HG03442 (cell line): ENCODE data around the gene SUGCT.
"Not testable (repeated sequence)": the region's sequence is repeated elsewhere in the genome, so short reads cannot be mapped to it uniquely, and the experiment has no call there.

ENCODE experiments used
- ATAC-seq: cut with Tn5 transposase; IDR thresholded peaks from one replicate; pipeline ENCODE4 v1.9.1; 2021; ENCODE audit warnings: mild to moderate bottlenecking, moderate library complexity; ENCODE audit not compliant: unreplicated experiment

Gene SUGCT

DNA sequence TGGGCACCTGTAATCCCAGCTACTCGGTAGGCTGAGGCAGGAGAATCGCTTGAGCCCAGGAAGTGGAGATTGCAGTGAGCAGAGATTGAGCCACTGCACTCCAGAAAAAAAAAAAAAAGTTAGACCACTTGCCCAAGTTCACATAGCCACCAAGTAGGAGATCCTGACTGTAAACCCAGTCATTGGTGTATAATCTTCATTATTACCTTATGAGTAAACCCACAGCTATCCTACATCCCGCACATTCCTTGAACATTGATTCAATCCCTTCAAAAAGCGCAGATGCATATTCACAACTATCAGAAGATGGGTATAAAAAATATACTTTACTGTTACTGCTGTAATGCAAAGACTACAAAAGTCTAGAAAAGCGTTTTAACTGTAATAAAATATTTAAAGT lies 512.9 kb downstream of the SUGCT start:
- ATAC-seq = no peak

DNA sequence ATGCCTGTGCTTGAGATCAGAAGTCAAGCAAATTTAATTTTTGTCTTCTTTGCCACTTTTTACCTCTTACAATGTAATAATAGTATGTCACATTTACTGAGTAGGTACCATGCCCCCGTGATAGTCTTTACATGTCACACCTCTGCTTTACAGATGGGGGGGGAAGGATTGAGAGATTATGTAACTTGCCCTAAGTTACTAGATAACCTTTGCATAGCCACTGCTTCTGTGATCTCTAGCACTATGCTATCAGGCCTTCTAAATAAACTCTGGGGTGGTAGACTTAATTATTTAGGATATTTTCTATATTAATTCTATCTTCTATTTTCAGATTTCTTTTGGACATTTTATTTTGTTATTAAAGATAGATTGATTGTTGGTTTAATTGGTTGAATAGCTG lies 514.4 kb downstream of the SUGCT start:
- ATAC-seq = no peak

DNA sequence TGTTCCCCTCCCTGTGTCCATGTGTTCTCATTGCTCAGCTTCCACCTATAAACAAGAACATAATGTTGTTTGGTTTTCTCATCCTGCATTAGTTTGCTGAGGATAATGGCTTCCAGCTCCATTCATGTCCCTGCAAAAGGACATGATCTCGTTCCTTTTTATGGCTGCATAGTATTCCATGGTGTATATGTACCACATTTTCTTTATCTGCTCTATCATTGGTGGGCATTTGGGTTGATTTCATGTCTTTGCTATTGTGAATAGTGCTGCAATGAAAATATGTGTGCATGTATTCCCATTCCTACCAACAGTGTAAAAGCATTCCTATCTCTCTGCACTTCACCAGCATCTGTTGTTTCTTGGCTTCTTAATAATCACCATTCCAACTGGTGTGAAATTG lies 516.1 kb downstream of the SUGCT start:
- ATAC-seq = not testable (repeated sequence)

DNA sequence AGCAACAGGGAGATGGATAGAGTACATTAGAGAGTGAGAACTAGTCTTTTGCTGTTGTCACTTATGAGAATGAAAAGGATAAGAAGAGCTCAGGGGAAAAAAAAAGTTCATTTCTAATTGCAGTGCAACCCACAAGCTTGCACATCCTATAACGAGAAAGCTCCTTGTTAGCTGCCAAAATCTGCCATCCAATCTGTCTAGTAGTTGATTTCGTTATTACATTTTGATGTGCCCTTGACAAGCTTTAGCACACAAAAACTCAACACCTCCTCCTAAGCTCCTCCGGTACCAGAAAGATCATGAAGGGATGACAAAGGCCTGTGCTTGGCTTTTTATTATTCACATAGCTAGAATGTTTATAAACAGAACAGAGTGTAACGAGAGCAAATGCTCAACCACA lies 519.4 kb downstream of the SUGCT start:
- ATAC-seq = no peak

DNA sequence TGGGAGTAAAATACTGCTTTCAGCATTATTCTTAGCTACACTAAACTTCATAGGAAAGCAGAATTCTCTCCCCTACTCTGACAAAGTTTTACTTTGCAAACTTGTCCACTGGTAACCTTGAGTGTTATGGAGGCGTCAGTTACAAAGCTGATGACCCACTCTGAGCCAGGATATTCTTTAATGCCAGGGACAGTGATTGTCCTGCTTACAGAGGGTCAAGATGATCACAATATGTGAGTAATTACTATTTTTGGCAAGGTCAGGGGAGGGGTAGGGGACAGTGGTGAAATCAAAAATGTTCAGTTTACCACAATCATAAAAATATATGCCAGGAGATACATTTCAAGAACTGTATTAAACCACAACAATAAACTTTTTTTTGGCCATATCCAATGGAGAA lies 520.6 kb downstream of the SUGCT start:
- ATAC-seq = no peak

DNA sequence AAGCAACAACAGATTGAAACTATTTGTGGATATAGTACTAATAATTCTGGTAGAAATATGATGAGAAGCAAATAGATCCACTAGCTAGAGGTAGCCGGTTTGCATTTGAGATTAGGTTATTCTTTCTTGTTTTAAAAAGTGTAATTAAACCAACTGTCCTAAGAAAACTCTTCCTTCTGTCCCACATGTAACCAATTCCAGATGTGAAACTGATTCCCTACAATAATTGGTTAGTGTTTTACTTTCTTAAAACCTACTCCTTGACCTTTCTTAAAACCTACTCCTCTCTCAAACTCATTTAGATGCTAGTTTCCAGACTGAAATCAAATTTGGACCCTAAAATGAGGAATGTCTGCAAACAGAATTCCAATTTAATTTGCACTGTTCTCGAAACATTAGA lies 521.5 kb downstream of the SUGCT start:
- ATAC-seq = no peak

DNA sequence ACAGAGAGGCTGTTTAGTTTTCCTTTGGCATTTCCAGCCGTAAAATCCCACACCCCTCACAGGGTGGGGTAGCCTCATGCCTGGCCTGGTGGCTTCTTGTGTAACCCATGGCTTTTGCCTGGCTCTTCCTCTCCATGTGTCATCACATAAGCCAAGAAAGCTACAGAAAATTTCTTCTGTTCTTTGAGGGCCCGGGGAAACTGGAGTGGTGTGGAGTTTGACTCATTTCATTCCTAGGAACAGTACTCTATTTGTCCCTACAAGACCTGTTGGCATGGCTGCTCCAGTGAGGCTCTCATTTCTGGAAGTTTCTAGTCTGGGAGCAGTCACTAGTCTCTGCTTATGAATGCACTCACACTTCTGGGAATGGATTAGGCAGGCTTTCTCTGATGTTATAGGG lies 523.9 kb downstream of the SUGCT start:
- no peak for ATAC-seq

DNA sequence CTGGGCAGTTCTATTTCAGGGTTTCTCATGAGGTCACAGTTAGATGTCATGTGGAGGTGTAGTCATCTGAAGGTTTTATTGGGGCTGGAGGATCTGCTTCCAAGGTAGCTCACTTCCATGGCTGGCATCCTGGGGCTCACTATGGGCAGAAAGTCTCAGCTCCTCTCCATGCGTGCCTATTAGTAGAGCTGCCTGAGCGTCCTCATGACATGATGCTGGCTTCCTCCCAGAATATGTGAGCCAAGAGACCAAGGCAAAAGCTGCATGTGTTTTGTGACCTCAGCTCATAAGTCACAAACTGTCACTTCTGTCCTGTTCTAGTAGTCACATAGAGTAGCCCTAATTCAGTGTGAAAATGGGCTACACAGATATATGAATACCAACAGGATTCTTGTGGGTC lies 524.4 kb downstream of the SUGCT start:
- ATAC-seq = no peak

DNA sequence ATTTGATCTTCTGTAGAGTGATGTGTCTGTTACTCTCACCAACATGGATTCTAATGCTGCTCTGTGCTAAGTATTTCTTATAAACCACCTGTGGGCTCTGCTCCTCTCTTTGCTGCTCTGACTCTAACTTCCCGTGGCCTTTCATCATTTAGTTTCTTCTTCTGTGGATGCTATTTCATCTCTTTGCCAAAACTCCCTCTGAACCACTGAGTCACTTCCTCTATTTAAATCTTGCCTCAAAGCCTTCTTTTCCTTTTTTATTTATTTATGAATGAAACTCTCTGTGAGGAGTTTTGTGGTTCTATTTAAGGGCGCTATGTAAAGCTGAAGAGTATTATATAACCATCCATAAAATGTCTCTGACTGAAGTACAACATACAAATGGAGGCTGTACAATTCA lies 538.5 kb downstream of the SUGCT start:
- ATAC-seq = no peak

DNA sequence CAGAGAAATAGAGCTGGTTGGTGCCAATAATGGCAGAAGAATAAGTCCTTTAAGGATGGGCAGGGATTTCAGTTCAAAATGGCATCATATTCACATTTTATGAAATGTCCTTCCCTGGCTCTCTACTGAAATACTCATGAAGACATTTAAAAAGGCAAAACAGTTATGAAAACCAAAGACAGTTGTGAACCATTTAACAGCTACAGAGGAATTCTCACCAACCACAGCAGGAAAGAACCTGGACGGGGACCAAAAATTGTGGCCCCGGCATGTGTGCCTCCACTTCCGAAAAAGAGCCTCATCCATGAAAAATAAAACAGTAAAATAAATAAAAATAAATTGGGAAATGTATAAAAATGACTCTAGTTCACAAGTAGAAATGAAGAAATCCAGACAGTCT lies 539.5 kb downstream of the SUGCT start:
- no peak for ATAC-seq

DNA sequence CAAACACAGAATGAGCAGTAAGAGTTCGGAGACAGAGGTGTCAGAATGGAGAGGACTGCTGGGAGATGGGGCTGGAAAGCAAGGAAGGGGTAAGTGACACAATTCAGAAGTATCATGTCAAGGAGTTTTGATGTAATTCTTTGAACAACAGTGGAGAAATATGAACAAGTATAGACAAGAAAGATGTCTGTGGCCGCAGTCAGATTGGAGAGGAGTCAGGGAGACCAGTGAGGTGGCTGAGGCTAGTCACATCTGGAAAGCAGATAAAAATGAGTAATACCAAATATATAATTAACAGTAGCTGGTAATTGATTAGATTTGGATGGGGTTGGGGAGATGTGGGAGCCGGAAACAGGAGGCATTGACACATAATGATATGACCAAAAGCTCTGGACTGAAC lies 540.9 kb downstream of the SUGCT start:
- ATAC-seq = no peak

DNA sequence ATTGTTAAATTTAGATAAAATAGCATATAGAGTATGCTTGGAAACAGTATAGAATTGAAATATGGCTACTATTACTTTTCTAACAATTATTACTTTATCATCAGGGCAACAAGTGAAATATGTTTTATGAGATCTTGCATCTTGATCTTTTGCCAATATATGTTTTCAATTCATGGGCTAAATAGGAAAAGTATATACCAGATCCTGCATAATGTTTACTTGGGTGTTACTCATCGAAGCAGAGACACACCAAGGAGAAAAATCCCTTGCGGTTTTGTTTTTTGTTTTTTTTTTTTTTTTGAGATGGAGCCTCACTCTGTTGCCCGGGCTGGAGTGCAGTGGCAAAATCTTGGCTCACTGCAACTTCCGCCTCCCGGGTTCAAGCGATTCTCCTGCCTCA lies 541.4 kb downstream of the SUGCT start:
- no peak for ATAC-seq

DNA sequence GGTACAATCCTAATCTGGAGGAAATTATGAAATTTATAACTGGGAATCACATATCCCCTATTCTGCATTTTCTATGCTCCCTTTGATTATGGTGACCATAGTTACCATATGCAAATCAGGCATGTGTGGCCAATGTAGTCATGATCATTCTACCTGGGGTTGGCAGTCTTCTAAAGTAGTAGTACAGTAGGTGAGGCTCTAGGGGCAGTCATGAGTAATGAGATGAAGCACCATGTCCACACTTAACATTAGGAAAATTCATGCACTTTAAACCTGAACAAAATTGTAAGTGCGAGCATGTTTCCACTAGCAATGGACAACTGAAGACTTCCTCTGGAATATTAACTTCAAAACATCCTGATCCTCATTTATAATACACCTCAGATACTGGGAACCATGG lies 545.9 kb downstream of the SUGCT start:
- peak; percentile 98 for ATAC-seq

DNA sequence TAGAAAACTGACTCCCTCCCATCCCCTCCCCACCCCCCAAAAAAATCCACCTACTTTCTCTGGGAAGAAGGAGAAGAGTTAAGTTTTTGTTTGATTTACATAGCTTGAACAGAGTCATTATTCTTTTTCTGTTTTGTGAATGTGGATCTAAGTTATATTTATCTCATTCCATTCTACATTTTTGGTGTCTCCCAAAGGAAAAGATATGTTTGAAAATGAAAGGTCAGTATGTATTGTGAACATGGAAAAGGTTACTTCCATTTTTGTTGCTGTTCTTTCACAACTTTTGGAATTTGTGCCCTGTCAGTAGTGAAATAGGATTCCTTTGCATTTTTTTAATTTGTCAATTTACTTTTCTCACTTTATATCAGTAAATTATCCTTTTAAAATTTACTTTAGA lies 547.9 kb downstream of the SUGCT start:
- no peak for ATAC-seq

DNA sequence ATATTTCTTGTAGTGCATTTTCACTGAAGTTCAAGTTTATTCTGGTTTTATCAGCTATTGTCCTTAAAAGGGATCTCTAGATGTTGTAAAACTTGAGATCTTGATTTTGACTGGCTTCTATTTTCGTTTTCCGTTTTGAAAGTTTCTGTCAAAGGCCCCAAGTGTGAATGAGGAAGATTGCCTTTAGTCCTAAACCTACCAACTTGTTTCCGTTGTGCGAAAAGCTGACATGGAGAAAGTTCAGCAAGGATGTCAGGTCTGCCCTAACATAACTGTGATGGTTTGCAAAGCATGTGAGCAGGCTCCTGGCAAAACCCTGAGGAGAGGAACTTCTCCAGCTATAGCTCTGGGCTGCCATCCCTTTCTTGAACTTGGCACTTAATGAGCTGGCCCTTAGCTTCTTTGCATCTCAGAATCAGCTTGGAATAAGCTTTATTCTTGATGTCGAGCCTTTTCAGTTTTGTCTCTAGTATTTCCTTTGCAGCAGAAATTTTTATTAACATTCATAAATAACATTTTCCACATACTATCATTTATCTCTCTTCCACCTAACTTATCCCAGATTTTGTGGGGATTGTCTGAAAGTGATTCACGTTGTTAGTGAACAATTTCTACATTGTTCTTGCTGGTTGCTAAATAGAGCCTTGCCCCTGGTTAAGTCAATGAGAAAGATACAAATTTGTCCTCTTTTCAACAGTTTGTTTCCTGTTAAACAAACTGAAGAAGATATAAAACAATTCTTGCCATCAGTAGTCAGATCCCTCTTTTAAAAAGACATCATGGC lies 559.4 kb downstream of the SUGCT start:
- ATAC-seq = no peak

DNA sequence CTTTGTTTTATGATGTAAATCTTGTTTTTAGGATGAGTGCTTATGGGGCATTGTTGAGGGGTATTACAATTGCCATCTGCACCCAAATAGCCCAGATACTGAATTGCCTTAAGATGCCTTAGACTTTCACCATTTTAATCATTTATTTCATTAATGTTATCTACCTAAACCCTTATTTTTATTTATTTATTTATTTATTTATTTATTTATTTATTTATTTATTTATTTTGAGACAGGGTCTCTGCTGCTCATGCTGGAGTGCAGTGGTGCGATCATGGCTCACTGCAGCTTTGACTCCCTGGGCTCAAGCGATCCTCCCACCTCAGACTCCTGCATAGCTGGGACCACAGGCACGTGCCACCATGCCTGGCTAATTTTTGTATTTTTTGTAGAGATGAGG lies 560.2 kb downstream of the SUGCT start:
- ATAC-seq = no peak

DNA sequence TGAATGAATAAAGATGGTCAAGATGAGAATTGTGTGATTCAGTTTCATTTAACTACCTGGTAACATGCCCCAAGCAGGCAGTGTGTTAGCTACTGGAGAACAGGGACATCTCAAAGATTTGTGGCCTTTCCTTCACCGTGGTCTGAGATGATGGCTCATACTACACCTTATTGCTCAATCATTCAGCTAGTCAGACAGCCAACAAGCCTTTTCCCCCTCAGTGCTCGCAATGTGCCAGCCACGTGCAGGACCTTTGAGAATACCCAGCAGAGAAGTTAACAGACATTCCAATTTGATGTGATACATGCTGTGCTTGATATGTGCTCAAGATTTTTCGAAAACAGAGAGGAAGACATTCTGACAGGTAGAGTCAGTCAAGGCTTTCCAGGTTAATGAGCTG lies 562.8 kb downstream of the SUGCT start:
- no peak for ATAC-seq

DNA sequence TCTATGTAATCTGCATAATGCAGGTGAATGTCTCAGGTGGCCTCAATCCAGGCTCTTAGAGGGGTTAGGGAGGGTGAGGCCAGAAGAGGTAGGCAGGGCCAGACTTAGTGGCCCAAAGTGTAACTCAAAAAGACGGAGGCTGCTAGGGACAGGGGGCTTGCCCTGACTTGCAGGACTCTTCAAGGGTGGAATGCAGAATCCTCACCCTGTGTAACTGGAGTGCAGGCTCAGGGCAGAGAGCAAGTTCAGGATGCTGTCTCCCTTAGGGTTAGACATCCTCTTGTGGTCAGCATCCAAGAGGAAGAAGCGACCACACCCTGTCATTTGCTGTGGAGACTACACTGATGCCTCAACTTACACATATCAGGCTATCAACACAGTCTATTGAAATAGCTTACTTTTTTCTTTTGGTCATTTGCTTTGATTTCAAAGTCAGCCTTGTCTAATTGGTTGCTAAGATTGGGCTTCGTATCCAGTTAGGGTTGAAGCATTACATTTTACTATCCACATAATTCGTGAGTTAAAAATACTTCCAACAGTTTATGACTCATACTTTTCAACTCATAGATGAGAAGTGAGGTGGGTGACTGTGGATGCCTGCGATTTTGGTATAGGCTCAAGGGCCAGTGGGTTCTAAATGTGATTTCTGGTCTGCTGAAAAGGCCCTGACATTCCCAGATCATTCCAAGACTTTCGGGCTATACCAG lies 563.6 kb downstream of the SUGCT start:
- ATAC-seq = no peak

DNA sequence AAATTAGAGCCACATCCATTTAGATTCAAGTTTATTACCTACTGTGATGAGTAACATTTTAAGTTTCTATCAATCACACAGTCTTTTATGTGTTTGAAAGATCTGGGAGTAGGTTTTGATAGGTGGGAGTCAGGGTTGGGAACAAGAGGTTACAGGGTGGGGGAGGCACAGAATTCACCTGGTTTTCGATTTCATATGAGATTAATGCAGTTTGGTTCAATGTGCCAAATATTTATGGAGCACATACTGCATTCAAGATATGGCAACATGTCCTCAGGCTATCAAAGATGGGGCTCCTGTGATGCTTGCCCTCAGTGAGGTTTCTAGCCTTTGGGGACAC lies 564.1 kb downstream of the SUGCT start:
- no peak for ATAC-seq

DNA sequence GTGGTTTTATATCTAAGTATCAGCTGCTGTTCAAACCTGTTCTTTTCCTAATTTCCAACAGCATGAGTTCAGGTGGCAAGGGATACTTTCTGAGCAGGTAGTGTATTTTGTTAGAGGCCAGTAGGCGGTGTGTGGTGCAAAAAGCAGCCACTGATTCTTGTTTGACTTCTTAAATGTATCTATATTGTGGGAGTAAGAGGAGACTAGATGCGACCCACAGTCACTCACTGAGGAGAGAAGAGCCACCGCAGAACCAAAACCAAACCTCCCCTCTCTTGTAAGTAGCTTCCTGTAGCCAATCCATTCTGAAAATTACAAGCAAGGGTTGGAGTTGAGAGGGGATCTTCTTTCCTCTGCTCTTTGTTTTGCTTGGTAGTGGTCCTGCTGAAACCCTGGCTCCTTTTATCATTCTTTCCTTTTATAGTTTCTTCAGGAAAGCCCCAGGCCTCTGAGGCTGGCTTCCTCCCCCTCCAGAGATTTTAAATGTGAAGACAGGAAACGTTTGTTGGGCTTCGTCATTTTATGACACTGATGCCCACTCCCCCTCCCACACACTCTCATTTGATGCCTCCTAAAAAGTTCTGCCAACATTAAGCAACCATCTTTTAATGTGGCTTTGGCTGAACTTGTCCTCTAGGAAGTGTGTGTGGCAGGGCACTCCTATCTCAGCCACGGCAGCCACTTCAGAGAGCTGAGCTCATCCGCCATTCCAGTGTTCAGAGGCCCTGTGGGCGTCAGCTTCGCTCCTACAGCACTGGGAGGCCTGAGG lies 566.0 kb downstream of the SUGCT start:
- ATAC-seq = no peak

DNA sequence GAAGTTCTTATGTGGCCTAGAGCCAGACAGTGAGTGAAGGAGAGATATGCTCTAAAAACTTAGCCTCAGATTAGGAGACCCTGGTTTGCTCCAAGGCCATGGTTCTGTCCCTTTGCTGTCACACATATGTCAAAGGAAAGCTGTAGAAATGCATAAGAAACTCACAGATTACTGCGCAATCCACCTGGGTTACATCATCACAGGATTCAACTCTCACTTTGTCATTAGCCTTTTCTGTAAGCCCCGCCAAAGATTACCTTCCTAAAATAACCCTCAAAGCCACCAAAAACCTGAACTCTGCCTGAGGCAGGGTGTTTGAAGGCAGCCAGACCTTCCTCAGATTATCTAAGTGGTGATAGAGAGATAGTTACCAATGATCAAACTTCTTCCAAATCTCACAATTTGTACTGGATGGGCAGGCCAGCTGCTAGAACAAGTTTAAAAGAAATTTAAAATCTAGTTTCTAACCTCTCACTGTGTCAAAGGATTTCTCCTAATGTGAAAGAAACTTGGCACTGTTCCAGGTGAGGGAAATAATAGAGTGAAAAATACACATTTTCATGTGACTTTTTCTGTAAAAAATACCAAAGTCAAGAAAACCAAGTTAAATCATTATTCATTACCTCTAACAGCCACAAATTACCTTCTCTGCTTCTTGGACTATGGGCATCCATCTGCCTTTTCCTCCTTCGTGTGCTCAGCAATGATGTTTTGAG lies 567.2 kb downstream of the SUGCT start:
- no peak for ATAC-seq
